HEK293 (cell line): ENCODE measurements around the gene RGS12.

Source experiments
- CTCF ChIA-PET: fragments of 350-600 bp; formaldehyde crosslinking; extraction: SDS; loops from one replicate; lab custom pipeline; 2021; ENCODE audit warnings: antibody characterized with exemption; lab: Yijun Ruan, JAX
- POLR2A ChIA-PET: fragments of 300-600 bp; formaldehyde crosslinking; extraction: SDS; loops from one replicate; lab custom pipeline; 2020; ENCODE audit warnings: antibody characterized with exemption, inconsistent platforms; lab: Yijun Ruan, JAX
- H3K27ac ChIP-seq: fragments of 200-500 bp; sonication (Bioruptor generic); 2 replicates; pipeline ENCODE4 v1.5.1; 2014; ENCODE audit warnings: low read depth, low read length, control low read depth, inconsistent platforms; ENCODE audit errors: extremely low read depth
- H3K36me3 ChIP-seq, 2 experiments: fragments of 200-500 bp in 1 of 2; sonication (Bioruptor generic) in 1 of 2; 1 replicate in 1 of 2; 2 replicates in 1 of 2; pipeline ENCODE4 v1.5.1; 2014 to 2017; ENCODE audit warnings: inconsistent platforms in 2 of 2, low read length in 2 of 2; ENCODE audit not compliant: control insufficient read depth in 2 of 2, insufficient read depth in 1 of 2
- H3K4me1 ChIP-seq: fragments of 200-500 bp; sonication (Bioruptor generic); 2 replicates; pipeline ENCODE4 v1.5.1; 2014; ENCODE audit warnings: mild to moderate bottlenecking, low read length, inconsistent platforms; ENCODE audit not compliant: control insufficient read depth, insufficient read depth
- H3K4me3 ChIP-seq: 2 replicates; pipeline ENCODE4 v1.5.1; 2011; ENCODE audit warnings: low read depth, mild to moderate bottlenecking, control low read depth, low read length, moderate library complexity
- H3K9me3 ChIP-seq: fragments of 200-500 bp; sonication (Bioruptor generic); 2 replicates; pipeline ENCODE4 v1.5.1; 2014; ENCODE audit warnings: low read depth, low read length, inconsistent platforms; ENCODE audit not compliant: control insufficient read depth, insufficient read depth
- GLI4 ChIP-seq: fragments of 450-650 bp; formaldehyde crosslinking; IDR thresholded peaks from 2 replicates; pipeline ENCODE4 v1.5.1; 2016; ENCODE audit warnings: missing biosample characterization, missing genetic modification characterization
- GLIS1 ChIP-seq: fragments of 450-650 bp; formaldehyde crosslinking; IDR thresholded peaks from 2 replicates; pipeline ENCODE4 v1.5.1; 2016; ENCODE audit warnings: missing biosample characterization, missing genetic modification characterization
- HOXC10 ChIP-seq: sonication (generic); formaldehyde crosslinking; IDR thresholded peaks from 2 replicates; pipeline ENCODE4 v1.8.1; 2023; ENCODE audit warnings: mild to moderate bottlenecking, missing genetic modification reagents
- HOXD13 ChIP-seq: sonication (generic); formaldehyde crosslinking; IDR thresholded peaks from 2 replicates; pipeline ENCODE4 v1.8.0; 2022; ENCODE audit warnings: missing genetic modification reagents, borderline replicate concordance
- SP2 ChIP-seq: fragments of 450-650 bp; formaldehyde crosslinking; IDR thresholded peaks from 2 replicates; pipeline ENCODE4 v1.5.1; 2016; ENCODE audit warnings: missing biosample characterization, missing genetic modification characterization
- ZBTB20 ChIP-seq: fragments of 450-650 bp; formaldehyde crosslinking; IDR thresholded peaks from 2 replicates; pipeline ENCODE4 v1.5.1; 2016; ENCODE audit warnings: missing biosample characterization, missing genetic modification characterization
- ZBTB6 ChIP-seq: fragments of 450-650 bp; formaldehyde crosslinking; IDR thresholded peaks from 2 replicates; pipeline ENCODE4 v1.5.1; 2017; ENCODE audit warnings: missing biosample characterization, missing genetic modification characterization
- ZBTB8A ChIP-seq: fragments of 450-650 bp; formaldehyde crosslinking; IDR thresholded peaks from 2 replicates; pipeline ENCODE4 v1.5.1; 2016; ENCODE audit warnings: missing biosample characterization, missing genetic modification characterization
- ZEB2 ChIP-seq: fragments of 450-650 bp; formaldehyde crosslinking; IDR thresholded peaks from 2 replicates; pipeline ENCODE4 v1.5.1; 2016; ENCODE audit warnings: missing biosample characterization, missing genetic modification characterization
- ZFP3 ChIP-seq: fragments of 450-650 bp; formaldehyde crosslinking; IDR thresholded peaks from 2 replicates; pipeline ENCODE4 v1.5.1; 2016; ENCODE audit warnings: low read depth, missing biosample characterization, missing genetic modification characterization
- ZFP69B ChIP-seq: fragments of 450-650 bp; formaldehyde crosslinking; IDR thresholded peaks from 2 replicates; pipeline ENCODE4 v1.5.1; 2016; ENCODE audit warnings: missing biosample characterization, missing genetic modification characterization
- ZNF121 ChIP-seq: fragments of 450-650 bp; formaldehyde crosslinking; IDR thresholded peaks from 2 replicates; pipeline ENCODE4 v1.5.1; 2016; ENCODE audit warnings: missing biosample characterization, missing genetic modification characterization
- ZNF133 ChIP-seq: fragments of 450-650 bp; formaldehyde crosslinking; IDR thresholded peaks from 2 replicates; pipeline ENCODE4 v1.5.1; 2016; ENCODE audit warnings: missing biosample characterization, missing genetic modification characterization
- ZNF148 ChIP-seq: fragments of 450-650 bp; formaldehyde crosslinking; IDR thresholded peaks from 2 replicates; pipeline ENCODE4 v1.5.0; 2017; ENCODE audit warnings: missing biosample characterization, missing genetic modification characterization, borderline replicate concordance
- ZNF174 ChIP-seq: fragments of 450-650 bp; formaldehyde crosslinking; IDR thresholded peaks from 2 replicates; pipeline ENCODE4 v1.5.0; 2017; ENCODE audit warnings: missing biosample characterization, mild to moderate bottlenecking, missing genetic modification characterization
- ZNF214 ChIP-seq: fragments of 450-650 bp; formaldehyde crosslinking; IDR thresholded peaks from 2 replicates; pipeline ENCODE4 v1.5.1; 2017; ENCODE audit warnings: missing biosample characterization, mild to moderate bottlenecking, missing genetic modification characterization, borderline replicate concordance
- ZNF223 ChIP-seq: fragments of 450-650 bp; formaldehyde crosslinking; IDR thresholded peaks from 2 replicates; pipeline ENCODE4 v1.5.1; 2016; ENCODE audit warnings: missing biosample characterization, missing genetic modification characterization
- ZNF292 ChIP-seq: fragments of 450-650 bp; formaldehyde crosslinking; IDR thresholded peaks from 2 replicates; pipeline ENCODE4 v1.5.1; 2016; ENCODE audit warnings: low read depth, missing biosample characterization, missing genetic modification characterization, borderline replicate concordance
- ZNF324 ChIP-seq: fragments of 450-650 bp; formaldehyde crosslinking; IDR thresholded peaks from 2 replicates; pipeline ENCODE4 v1.5.1; 2016; ENCODE audit warnings: missing biosample characterization, missing genetic modification characterization
- ZNF362 ChIP-seq: fragments of 450-650 bp; formaldehyde crosslinking; IDR thresholded peaks from 2 replicates; pipeline ENCODE4 v1.5.1; 2016; ENCODE audit warnings: missing biosample characterization, missing genetic modification characterization
- ZNF391 ChIP-seq: fragments of 450-650 bp; formaldehyde crosslinking; IDR thresholded peaks from 2 replicates; pipeline ENCODE4 v1.5.1; 2016; ENCODE audit warnings: low read depth, missing biosample characterization, missing genetic modification characterization, borderline replicate concordance
- ZNF416 ChIP-seq: fragments of 450-650 bp; formaldehyde crosslinking; IDR thresholded peaks from 2 replicates; pipeline ENCODE4 v1.5.1; 2016; ENCODE audit warnings: missing biosample characterization, missing genetic modification characterization
- ZNF48 ChIP-seq: fragments of 450-650 bp; formaldehyde crosslinking; IDR thresholded peaks from 2 replicates; pipeline ENCODE4 v1.5.1; 2016; ENCODE audit warnings: missing biosample characterization, missing genetic modification characterization
- ZNF501 ChIP-seq: fragments of 450-650 bp; formaldehyde crosslinking; IDR thresholded peaks from 2 replicates; pipeline ENCODE4 v1.5.1; 2016; ENCODE audit warnings: missing biosample characterization, missing genetic modification characterization
- ZNF544 ChIP-seq: fragments of 450-650 bp; formaldehyde crosslinking; IDR thresholded peaks from 2 replicates; pipeline ENCODE4 v1.5.0; 2017; ENCODE audit warnings: missing biosample characterization, missing genetic modification characterization
- ZNF621 ChIP-seq: fragments of 450-650 bp; formaldehyde crosslinking; IDR thresholded peaks from 2 replicates; pipeline ENCODE4 v1.5.1; 2017; ENCODE audit warnings: missing biosample characterization, missing genetic modification characterization
- ZNF660 ChIP-seq: fragments of 450-650 bp; IDR thresholded peaks from 2 replicates; pipeline ENCODE4 v1.5.1; 2018; ENCODE audit warnings: missing biosample characterization, mild to moderate bottlenecking, missing genetic modification characterization
- ZNF777 ChIP-seq: fragments of 450-650 bp; formaldehyde crosslinking; IDR thresholded peaks from 2 replicates; pipeline ENCODE4 v1.5.1; 2017; ENCODE audit warnings: missing biosample characterization, missing genetic modification characterization, borderline replicate concordance
- TF ChIP-seq, protein P1 (sequence below): fragments of 450-650 bp; formaldehyde crosslinking; IDR thresholded peaks from 2 replicates; pipeline ENCODE4 v1.5.1; 2017; ENCODE audit warnings: missing biosample characterization, missing genetic modification characterization

Gene RGS12

DNA sequence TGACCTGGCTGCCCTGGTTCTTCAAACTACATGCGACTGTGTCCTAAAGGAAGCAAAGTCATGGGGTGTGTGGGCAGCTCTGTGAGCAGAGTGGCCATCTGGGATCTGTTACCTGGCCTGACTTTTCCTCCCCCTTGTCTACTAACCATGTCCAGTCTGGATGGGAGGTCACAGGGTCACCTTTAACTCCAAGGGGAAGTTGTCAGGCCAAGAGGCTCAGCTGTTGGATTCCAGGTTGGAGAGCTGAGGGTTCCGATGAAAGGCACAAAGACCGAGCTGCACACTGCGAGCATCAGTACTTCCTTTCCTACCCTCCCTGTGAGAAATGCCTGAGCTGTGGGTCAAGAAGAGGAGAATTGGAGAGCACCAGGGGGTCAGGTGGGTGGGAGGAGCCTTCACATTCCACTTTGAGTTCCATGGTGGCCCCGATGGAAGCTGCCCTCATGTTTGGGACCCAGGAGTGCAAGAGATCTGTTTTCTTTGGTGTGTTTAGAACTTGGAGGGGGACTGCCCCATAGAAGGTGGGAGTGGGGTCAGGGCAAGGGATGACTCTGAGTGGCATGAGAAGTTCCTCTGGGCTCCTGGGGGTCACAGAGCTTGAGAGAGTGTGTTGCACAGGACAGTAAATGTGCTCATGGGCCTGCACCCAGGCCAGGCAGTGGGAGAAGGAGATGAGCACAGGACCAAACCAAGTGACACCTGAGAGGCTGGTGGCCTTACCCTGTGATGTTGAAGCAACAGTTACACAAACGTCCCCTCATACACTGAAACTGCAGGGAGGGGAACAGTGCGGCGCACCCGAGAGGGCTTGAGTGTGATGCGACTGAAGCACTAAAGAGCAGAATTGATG is 36.2 kb downstream of the RGS12 start:
- Histone ChIP-seq H3K4me3 (no peak overlapping the region), H3K27ac (no peak overlapping the region), H3K9me3 (no peaks in the 10 kb centered on the region), H3K36me3 (peaks cover 0 to 5% of the 10 kb centered on the region in 2 experiments; a peak in 1 of 3 replicates), H3K4me1 (no peaks in the 10 kb centered on the region)
- ChIA-PET POLR2A (no interaction called here), CTCF (no interaction called here)
- TF ChIP-seq ZNF148 (tag by site-specific recombination): no peak
- TF ChIP-seq GLI4 (tag by site-specific recombination): no peak
- no peak for TF ChIP-seq ZNF621
- no peak for TF ChIP-seq ZNF133
- no peak for TF ChIP-seq ZNF324
- no peak for TF ChIP-seq ZFP3
- TF ChIP-seq SP2: no peak
- TF ChIP-seq ZNF214 (tag by site-specific recombination): no peak
- no peak for TF ChIP-seq ZBTB8A (tag by site-specific recombination)
- no peak for TF ChIP-seq ZNF48 (tag by site-specific recombination)
- TF ChIP-seq ZNF660 (tag by site-specific recombination): no peak
- TF ChIP-seq GLIS1 (tag by site-specific recombination): no peak
- TF ChIP-seq ZNF416: no peak
- TF ChIP-seq ZNF174 (tag by site-specific recombination): no peak
- no peak for TF ChIP-seq ZNF292 (tag by site-specific recombination)
- TF ChIP-seq, protein P1, sequence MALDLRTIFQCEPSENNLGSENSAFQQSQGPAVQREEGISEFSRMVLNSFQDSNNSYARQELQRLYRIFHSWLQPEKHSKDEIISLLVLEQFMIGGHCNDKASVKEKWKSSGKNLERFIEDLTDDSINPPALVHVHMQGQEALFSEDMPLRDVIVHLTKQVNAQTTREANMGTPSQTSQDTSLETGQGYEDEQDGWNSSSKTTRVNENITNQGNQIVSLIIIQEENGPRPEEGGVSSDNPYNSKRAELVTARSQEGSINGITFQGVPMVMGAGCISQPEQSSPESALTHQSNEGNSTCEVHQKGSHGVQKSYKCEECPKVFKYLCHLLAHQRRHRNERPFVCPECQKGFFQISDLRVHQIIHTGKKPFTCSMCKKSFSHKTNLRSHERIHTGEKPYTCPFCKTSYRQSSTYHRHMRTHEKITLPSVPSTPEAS (tag by site-specific recombination): no peak

GRCh38 chr4:3329887-3330286 is 37.1 kb downstream of the RGS12 start:
- Histone ChIP-seq H3K36me3 (no peaks in the 10 kb centered on the region), H3K27ac (no peak overlapping the region), H3K4me1 (no peaks in the 10 kb centered on the region), H3K9me3 (no peaks in the 10 kb centered on the region), H3K4me3 (no peak overlapping the region)
- ChIA-PET CTCF (no interaction called here), POLR2A (no interaction called here)
- TF ChIP-seq ZNF362 (no peak), ZNF777 (tag by site-specific recombination) (no peak), ZEB2 (tag by site-specific recombination) (no peak), ZFP69B (tag by site-specific recombination) (no peak), ZNF121 (tag by site-specific recombination) (no peak), ZBTB20 (tag by site-specific recombination) (no peak), ZNF501 (no peak), ZBTB6 (tag by site-specific recombination) (no peak), ZNF391 (tag by site-specific recombination) (no peak), ZNF223 (tag by site-specific recombination) (no peak), HOXC10 (CRISPR knock-in tag) (no peak), ZNF148 (tag by site-specific recombination) (no peak), ZNF544 (no peak), HOXD13 (CRISPR knock-in tag) (no peak)
